ENCODE results near the gene SORT1. TPM values are rescaled to one million over a fixed set of nuclear protein-coding genes. Genes with fewer than 3 reads are reported as not detected.
A peak's percentile ranks its signal among the peaks of the same experiment; 100 is the strongest.

Gene SORT1
- total RNA-seq, 2 donors from 2014 or later: 0.57 to 2.6 TPM

DNA sequence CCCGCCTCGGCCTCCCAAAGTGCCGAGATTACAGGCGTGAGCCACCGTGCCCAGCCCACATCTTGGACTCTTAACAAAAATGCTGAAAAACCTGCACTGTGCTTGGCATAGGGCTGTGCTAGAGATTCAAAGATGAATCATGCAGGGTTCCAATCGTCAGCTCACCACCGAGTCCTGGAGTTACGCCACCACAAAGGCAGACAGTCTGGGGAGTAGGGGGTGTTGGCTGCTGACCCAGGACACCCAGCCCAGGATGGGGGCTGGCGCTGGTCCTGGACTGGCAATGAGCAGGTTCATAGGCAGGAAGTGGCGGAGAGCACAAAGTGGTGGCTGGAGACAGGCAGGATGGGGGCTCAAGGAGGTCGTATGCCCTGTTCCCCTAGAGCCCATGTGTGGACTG lies 130.8 kb downstream of the SORT1 start:
- Mint-ChIP-seq H3K27me3 (no peaks in the 10 kb centered on the region), H3K36me3 (ENCODE audit: low read depth) (peaks cover 2% of the 10 kb centered on the region), H3K4me1 (peaks cover 3% of the 10 kb centered on the region), H3K4me3 (no peak overlapping the region), H3K27ac (no peak overlapping the region)
- H3K9me3 ChIP-seq (ENCODE audit: control insufficient read depth, low read length, poor library complexity, severe bottlenecking): no peaks in the 10 kb centered on the region
- DNase-seq (no peak), ATAC-seq (no peak)

DNA sequence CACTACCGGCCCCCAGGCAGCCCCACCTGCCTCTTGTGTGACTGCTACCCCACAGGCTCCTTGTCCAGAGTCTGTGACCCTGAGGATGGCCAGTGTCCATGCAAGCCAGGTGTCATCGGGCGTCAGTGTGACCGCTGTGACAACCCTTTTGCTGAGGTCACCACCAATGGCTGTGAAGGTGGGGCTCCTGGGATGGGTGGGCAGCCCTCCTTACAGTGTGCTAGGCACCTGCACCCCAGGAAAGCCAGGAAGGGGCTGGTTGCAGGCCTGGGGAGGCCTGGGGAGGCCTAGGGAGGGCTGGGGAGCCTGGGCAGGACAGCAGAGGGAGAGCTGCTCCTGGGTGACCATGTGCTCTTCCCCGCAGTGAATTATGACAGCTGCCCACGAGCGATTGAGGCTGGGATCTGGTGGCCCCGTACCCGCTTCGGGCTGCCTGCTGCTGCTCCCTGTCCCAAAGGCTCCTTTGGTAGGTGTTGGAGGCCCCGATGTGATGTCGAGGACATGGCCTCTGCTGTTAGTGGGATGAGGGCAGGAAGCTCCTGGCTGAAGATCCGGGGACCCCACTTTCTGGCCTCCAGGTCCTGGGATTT lies 131.9 kb downstream of the SORT1 start:
- no peak overlapping the region for H3K4me3 Mint-ChIP-seq
- DNase-seq (no peak), ATAC-seq (no peak)
- no peaks in the 10 kb centered on the region for H3K27me3 Mint-ChIP-seq
- peaks cover 3% of the 10 kb centered on the region for H3K4me1 Mint-ChIP-seq
- H3K27ac Mint-ChIP-seq: no peak overlapping the region
- no peaks in the 10 kb centered on the region for H3K9me3 ChIP-seq (ENCODE audit: control insufficient read depth, low read length, poor library complexity, severe bottlenecking)
- peaks cover 2% of the 10 kb centered on the region for H3K36me3 Mint-ChIP-seq (ENCODE audit: low read depth)

DNA sequence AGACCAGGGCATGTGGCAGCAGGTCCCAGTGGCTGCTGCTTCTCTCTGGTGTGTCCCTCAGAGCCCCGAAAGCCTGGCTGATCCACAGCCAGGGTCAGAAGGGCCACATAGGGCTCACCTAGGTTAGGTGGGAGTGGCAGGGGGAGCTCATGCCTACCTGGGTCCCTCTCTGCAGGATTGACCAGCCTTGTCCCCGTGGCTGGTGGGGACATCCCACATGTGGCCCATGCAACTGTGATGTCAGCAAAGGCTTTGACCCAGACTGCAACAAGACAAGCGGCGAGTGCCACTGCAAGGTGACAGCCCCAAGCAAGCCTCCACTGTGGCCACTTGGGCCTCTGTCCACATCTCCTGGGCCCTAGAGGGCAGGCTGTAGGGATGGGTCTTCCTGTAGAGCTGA lies 132.7 kb downstream of the SORT1 start:
- H3K4me1 Mint-ChIP-seq: peaks cover 3% of the 10 kb centered on the region
- no peak for ATAC-seq
- H3K36me3 Mint-ChIP-seq (ENCODE audit: low read depth): peaks cover 2% of the 10 kb centered on the region
- H3K9me3 ChIP-seq (ENCODE audit: control insufficient read depth, low read length, poor library complexity, severe bottlenecking): no peaks in the 10 kb centered on the region
- H3K27ac Mint-ChIP-seq: no peak overlapping the region
- no peaks in the 10 kb centered on the region for H3K27me3 Mint-ChIP-seq
- no peak for DNase-seq
- no peak overlapping the region for H3K4me3 Mint-ChIP-seq

DNA sequence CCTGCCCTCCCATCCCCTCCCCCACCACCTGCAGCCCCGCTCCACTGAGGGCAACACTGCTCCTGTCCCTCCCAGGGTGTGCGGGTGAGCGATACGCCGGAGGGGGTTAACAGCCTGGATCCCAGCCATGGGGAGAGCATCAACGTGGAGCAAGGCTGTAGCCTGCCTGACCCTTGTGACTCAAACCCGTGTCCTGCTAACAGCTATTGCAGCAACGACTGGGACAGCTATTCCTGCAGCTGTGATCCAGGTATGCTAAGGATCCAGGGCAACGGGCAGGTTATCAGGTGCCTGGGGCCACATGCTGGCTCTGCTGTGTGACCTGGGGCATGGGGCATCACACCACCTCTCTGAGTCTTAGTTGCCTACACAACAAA lies 133.4 kb downstream of the SORT1 start:
- Mint-ChIP-seq H3K36me3 (ENCODE audit: low read depth) (peaks cover 2% of the 10 kb centered on the region), H3K27ac (no peak overlapping the region), H3K4me3 (no peak overlapping the region), H3K4me1 (peaks cover 3% of the 10 kb centered on the region), H3K27me3 (no peaks in the 10 kb centered on the region)
- ATAC-seq (no peak), DNase-seq (no peak)
- H3K9me3 ChIP-seq (ENCODE audit: control insufficient read depth, low read length, poor library complexity, severe bottlenecking): no peaks in the 10 kb centered on the region

DNA sequence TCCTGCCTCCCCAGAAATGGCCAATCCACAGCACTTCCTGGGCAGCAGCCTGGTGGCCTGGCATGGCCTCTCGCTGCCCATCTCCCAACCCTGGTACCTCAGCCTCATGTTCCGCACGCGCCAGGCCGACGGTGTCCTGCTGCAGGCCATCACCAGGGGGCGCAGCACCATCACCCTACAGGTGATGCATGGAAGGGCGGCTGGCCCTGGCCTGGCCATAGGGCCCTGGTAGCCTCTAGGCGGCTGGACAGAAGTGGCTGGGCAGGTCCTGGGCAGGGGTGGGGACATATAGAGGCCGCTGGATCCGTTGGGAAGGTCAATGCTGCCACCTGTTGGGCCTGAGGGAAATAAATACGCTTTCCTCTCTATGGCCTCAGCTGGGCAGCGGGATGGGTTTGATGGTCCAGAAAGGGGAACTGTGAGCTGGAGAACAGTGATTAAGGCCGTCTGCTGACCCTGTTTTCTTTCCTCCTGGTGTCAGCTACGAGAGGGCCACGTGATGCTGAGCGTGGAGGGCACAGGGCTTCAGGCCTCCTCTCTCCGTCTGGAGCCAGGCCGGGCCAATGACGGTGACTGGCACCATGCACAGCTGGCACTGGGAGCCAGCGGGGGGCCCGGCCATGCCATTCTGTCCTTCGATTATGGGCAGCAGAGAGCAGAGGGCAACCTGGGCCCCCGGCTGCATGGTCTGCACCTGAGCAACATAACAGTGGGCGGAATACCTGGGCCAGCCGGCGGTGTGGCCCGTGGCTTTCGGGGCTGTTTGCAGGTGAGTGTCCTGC lies 133.9 kb downstream of the SORT1 start:
- H3K27me3 Mint-ChIP-seq: no peaks in the 10 kb centered on the region
- peaks cover 3% of the 10 kb centered on the region for H3K4me1 Mint-ChIP-seq
- H3K4me3 Mint-ChIP-seq: no peak overlapping the region
- peaks cover 2% of the 10 kb centered on the region for H3K36me3 Mint-ChIP-seq (ENCODE audit: low read depth)
- DNase-seq: peak; percentile 59 to 75 (median 65)
- H3K27ac Mint-ChIP-seq: no peak overlapping the region
- peak; percentile 94 for ATAC-seq
- H3K9me3 ChIP-seq (ENCODE audit: control insufficient read depth, low read length, poor library complexity, severe bottlenecking): no peaks in the 10 kb centered on the region

DNA sequence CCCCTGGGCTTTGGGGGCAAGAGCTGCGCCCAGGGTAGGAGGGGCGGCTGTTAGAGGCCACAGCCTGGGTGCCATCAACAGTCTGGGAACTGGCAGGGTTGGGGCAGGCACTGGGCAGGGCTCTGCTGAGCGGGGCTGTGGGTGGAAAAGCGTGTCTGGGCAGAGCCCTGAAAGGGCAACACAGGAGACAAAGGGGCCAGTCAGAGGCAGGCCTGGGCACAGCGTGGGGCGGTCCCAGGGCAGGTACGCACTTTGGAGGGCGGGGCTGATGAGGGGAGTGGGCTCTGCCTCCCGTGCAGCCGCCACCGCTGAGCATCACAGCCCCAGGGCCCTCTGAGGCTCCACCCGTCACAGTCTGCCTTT lies 134.5 kb downstream of the SORT1 start:
- Mint-ChIP-seq H3K36me3 (ENCODE audit: low read depth) (peaks cover 2% of the 10 kb centered on the region), H3K27me3 (no peaks in the 10 kb centered on the region), H3K4me1 (peaks cover 3% of the 10 kb centered on the region), H3K4me3 (no peak overlapping the region), H3K27ac (no peak overlapping the region)
- ATAC-seq (peak; percentile 18), DNase-seq (no peak)
- no peaks in the 10 kb centered on the region for H3K9me3 ChIP-seq (ENCODE audit: control insufficient read depth, low read length, poor library complexity, severe bottlenecking)

DNA sequence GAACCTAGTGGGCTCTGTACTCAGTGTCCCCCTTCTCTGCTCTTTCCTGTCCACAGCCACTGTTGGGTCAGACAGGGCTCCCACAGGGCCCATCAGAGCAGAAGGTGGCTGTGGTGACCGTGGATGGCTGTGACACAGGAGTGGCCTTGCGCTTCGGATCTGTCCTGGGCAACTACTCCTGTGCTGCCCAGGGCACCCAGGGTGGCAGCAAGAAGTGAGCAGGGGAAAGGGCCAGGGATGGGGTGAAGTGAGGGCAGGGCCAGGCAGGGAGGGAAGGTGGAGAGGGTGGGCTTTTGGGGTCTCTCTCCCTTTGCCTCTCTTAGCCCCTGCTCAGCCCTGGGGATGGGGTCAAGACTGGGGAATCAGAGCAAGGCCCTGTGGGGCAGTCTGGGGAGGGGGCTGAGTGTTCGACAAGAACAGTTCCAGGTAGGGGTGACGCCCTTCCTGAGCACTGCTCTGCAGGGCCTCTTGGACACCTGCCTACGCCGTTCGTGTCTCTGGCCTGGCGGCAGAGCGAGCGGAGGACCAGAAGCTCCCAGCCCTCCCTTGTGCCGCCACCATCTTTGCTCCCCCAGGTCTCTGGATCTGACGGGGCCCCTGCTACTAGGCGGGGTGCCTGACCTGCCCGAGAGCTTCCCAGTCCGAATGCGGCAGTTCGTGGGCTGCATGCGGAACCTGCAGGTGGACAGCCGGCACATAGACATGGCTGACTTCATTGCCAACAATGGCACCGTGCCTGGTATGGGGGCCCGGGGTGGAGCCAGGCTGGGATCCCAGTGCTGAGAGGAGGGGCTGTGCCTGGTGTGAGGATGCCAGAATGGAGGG lies 135.3 kb downstream of the SORT1 start:
- H3K27ac Mint-ChIP-seq: no peak overlapping the region
- no peaks in the 10 kb centered on the region for H3K9me3 ChIP-seq (ENCODE audit: control insufficient read depth, low read length, poor library complexity, severe bottlenecking)
- no peak overlapping the region for H3K4me3 Mint-ChIP-seq
- H3K4me1 Mint-ChIP-seq: peaks cover 6% of the 10 kb centered on the region
- DNase-seq (no peak), ATAC-seq (no peak)
- no peaks in the 10 kb centered on the region for H3K36me3 Mint-ChIP-seq (ENCODE audit: low read depth)
- H3K27me3 Mint-ChIP-seq: no peaks in the 10 kb centered on the region

DNA sequence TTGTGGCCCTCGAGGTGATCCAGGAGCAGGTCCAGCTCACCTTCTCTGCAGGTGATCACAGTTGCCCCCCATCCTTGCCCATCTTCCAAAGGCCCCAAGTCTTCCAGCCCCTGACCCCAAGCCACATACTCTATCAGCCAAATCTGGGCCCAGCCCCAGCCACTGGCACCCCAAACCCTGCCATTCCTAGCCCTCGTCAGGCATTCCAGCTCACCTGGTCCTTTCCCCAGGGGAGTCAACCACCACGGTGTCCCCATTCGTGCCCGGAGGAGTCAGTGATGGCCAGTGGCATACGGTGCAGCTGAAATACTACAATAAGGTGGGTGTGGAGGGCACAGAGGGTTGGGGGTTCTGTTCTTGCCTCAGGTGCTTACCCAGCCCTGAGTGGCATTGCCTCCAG lies 136.1 kb downstream of the SORT1 start:
- Mint-ChIP-seq H3K27me3 (no peaks in the 10 kb centered on the region), H3K27ac (no peak overlapping the region), H3K36me3 (ENCODE audit: low read depth) (no peaks in the 10 kb centered on the region), H3K4me1 (peaks cover 8% of the 10 kb centered on the region), H3K4me3 (no peak overlapping the region)
- no peak for DNase-seq
- ATAC-seq: no peak
- H3K9me3 ChIP-seq (ENCODE audit: control insufficient read depth, low read length, poor library complexity, severe bottlenecking): no peaks in the 10 kb centered on the region

DNA sequence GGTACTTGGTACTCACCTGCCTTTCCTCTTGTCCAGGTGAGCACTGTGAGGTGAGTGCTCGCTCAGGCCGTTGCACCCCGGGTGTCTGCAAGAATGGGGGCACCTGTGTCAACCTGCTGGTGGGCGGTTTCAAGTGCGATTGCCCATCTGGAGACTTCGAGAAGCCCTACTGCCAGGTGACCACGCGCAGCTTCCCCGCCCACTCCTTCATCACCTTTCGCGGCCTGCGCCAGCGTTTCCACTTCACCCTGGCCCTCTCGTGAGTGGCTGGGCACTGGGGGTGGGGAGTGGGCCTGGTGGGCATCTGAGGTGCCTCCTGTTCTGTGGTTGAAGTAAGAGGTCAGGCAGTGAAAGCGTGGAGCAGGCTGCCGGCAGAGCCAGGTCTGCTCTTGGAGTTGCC lies 136.7 kb downstream of the SORT1 start:
- H3K4me3 Mint-ChIP-seq: no peak overlapping the region
- DNase-seq: no peak
- no peak for ATAC-seq

DNA sequence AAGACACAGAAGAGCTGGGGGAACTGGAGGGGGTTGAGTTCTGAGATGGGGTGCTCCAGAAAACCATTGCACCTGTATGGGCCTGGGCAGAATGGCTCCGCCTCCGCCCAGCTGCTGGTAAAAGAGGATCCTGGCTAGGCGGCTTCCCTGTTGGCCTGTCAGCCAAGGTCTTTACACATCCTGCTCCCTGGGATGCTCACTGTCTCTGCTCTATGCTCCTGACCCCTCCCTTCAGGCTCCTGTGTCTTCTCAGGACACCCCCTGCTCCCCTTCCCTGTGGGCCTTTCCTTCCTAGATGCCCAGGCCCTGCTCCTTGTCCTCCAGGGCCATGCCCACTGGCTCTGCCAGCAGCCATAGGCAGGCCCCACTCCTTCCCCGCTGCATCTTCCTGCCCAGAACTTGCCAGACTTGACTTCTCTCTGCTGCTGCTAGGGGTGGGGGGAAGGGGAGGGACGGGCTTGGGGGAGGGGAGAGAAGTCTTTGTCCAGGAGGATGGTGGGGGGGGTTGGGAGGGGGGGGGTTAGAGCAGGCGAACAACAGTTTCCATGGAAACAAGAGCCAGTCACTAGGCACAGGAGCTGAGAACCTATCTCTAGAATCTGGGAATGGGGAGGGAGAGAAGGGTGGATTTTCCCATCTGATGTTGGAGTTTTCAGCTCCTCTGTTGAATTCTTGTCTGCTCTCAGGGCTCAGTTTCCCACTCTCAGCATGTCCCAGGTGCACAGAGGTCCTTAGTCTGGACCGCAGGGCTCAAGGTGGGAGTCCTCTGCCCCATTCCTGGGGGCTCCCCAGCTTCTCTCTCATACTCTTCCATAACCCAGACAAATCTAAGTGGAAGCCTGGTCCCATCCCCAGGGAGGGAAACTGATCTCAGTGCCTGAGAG lies 137.8 kb downstream of the SORT1 start:
- DNase-seq (no peak), ATAC-seq (no peak)
- Mint-ChIP-seq H3K27me3 (no peaks in the 10 kb centered on the region), H3K27ac (no peak overlapping the region), H3K4me1 (peaks cover 13% of the 10 kb centered on the region), H3K4me3 (no peak overlapping the region), H3K36me3 (ENCODE audit: low read depth) (no peaks in the 10 kb centered on the region)
- no peaks in the 10 kb centered on the region for H3K9me3 ChIP-seq (ENCODE audit: control insufficient read depth, low read length, poor library complexity, severe bottlenecking)

More for the DNA sequence above, 136.7 kb downstream of the SORT1 start:
- peaks cover 8% of the 10 kb centered on the region for H3K4me1 Mint-ChIP-seq
- H3K36me3 Mint-ChIP-seq (ENCODE audit: low read depth): no peaks in the 10 kb centered on the region
- H3K27ac Mint-ChIP-seq: no peak overlapping the region
- H3K27me3 Mint-ChIP-seq: no peaks in the 10 kb centered on the region
- H3K9me3 ChIP-seq (ENCODE audit: control insufficient read depth, low read length, poor library complexity, severe bottlenecking): no peaks in the 10 kb centered on the region

Data from T-helper 17 cell (primary cell).